Non-pigmented ciliary epithelial cell (primary cell): ENCODE data around the gene ZDHHC22.

Experiments
- DNase-seq: peaks from one replicate; pipeline ENCODE4 v3.0.0-alpha.2; 2010; ENCODE audit warnings: low read depth

The ZDHHC22 gene

GRCh38 chr14:77126461-77126990, 15.1 kb downstream of the ZDHHC22 start:
- no peak for DNase-seq

- no peak for DNase-seq
Measured at GRCh38 chr14:77125823-77126325, 15.7 kb downstream of the ZDHHC22 start.

DNA sequence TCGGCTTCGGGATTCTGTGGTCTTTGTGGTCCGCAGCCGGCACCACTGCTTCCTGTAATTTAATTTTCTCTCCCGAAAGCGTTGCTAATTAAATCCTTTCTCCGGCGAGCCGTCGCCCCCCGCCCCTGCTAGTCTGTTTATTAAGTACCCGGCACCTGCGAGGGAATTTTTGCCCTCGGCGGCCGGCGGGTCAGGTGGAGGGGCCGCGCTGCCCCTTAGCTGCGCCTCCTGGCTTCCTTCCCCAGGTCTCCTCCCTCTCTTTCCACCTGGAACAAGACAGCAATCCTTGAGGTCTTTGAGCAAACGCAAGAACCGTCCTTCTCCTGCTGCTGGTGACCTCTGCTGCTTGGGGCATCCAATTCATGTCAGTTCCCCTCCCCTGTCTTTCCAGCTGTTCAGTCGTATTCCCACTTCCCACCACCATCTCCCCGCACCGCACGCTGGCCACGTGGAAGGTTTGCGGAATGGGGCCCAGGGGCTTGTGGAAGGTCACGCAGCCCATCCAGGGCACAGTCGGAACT, 16.2 kb downstream of the ZDHHC22 start:
- DNase-seq: no peak

- no peak for DNase-seq
Measured at GRCh38 chr14:77124345-77125280, 17.0 kb downstream of the ZDHHC22 start.

DNA sequence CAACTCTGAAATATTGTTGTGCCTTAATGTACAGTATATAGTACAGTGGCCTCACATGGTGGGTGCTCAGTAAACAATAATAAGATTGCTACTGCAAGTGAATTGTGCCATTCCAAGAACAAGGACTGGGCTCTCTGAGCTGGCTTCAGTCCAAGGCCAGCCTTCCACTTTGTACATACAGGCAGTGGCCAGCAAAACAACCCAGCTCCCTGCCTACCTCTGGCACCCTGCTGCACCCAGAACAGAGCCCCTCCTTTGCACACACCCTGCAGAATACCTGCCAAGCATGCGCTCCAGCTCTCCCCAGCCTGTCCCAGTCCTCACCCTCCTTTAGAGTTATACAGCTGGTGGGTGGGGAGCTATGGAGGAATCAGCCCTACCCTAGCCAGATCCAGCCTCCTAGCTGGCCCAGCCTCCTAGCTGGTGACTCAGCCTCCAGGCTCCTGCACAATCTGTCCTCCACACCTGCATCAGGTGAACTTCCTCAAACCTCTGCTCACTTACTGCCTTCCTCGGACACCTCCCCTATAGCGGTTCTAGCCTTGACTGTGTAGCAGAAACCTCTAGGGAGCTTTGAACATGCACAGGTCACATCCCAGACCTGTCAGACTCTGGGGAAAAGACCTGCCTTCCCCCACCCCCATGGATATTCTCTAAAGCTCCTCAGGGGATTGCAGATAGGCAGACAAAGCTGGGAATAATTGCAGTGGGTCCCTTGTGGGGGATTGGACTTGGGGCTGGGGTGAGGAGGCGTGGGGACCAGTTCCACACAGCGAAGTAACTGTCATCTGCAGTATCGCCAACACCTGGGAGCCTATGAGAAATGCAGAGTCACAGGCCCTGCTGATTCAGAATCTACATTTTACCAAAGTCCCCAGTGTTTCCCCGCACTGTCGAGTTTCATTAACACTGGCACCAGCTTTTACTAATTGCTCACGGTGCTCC, 17.9 kb downstream of the ZDHHC22 start:
- no peak for DNase-seq

DNA sequence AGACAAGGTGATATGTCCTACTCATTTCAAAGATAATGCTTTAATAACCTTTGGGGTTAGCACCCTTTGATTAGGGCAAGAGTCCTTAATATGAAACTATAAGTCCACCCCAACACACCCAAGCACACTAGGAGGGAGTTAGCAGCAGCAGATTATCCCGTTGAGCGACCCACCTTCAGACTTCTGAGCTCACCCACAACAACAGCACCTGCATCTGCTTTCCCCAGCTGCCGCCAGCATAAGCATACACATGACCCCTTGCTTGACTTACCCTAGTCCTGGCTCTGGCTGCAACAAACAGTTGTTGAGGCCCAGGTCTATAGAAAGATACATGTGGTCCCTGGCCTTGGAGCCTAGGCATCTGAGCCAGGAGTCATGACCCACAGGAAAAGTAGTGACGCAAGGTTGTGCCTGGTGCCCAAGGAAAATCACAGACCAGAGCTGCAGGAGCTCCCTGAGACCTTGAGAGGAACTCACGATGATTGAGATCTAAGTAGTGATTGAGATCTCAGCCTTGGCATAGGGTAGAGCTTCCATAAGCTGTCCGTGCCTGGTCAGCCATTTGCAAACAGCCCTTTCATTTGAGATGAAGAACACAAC, 19.0 kb downstream of the ZDHHC22 start:
- no peak for DNase-seq

DNA sequence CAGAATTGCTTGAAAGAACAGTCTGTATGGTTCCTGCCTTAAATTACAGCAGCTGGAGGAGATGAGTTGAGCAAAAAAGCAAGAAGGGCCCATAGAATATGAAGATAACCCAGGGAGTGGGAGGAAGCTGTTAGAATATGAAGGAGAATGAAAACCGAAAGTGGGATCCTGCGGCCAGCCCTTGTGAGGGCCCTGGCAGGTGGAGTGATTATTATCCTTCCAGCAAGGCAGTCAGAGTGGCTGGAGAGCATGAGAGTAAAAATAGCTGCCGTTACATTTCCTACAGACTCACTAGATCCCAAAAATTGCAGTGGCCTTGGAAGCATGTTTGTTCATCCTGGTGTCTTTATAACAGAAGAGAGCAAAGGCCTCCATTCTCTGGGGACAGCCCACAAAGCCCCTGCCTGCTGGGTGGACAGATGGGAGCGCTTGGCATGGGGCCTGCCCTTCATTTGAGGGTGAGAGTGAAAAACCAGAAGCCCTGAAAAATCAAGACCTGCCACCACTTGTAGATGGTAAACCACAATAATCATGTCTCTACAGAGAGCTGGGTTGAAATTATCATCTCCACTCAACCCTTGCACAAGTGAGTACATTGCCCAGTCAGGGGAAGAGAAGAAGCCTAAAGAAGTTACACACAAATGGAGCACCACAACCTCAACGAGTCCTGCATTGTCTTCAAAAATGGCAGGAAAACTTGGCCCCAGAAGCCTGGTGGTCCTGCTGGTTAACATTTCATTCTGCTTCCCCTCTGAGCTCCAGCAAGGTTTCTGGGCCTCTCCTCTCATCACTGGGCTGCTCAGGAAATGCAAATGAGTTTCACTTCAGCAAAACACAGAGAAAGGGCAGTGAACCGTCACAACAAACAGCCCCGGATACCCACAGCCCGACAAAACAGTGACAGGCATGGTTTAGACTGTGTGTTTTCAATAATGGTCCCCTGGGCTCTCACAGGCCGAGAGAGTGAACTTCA, 20.5 kb downstream of the ZDHHC22 start:
- DNase-seq: no peak

DNA sequence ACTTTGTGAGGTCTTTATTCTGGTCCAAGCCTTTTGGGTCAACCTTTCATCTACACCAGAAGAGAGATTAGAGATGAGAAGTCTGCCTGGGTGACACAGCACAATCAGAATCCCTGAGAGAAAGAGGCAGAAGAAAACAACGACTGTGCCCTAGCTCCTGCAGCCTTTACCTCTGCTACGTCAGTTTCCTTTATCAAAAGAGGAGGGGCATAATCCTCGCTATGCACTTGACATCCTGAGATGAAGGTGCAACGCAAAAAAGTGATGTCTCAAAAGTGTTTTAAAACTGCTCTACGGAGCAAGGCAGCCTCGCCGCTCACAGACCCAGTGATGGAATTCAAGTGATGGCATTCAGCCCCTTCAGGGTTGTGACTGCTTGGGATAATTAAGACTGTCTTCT, 21.7 kb downstream of the ZDHHC22 start:
- no peak for DNase-seq

DNA sequence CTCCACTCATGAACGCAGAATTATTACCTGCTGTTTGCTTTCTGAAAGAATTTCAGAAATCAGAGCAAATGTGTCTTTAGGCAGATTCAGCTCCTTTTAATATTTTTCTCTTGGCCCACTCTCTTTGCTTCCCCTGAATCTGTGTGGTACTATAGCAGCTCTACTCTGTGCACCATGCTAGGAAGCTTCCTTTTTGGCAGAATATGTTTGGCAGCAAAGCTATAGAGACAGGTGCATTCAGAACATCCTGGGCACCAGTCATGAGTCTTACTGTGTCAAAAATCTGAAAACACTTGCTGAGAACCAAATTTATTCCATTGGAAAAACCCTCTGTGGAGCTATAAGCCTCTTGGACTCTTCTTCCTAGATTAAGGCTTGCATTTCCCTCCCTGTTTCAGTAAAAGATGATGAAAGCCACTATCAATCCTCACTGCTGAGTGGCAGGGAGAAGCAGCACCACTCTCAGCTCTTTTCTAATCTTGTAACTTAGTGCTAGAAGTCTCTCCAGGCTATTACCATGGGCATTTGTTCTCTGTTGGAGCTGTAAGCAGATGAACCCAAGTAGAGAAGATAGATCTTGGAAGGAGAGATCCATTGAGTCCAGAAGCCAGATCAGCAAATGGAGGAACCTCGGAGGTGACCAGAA, 25.3 kb downstream of the ZDHHC22 start:
- no peak for DNase-seq

- DNase-seq: no peak
Measured at GRCh38 chr14:77114609-77115008, 27.0 kb downstream of the ZDHHC22 start.

- no peak for DNase-seq
Measured at GRCh38 chr14:77113644-77114043, 27.9 kb downstream of the ZDHHC22 start.

GRCh38 chr14:77111021-77111420, 30.6 kb downstream of the ZDHHC22 start:
- DNase-seq: no peak

DNA sequence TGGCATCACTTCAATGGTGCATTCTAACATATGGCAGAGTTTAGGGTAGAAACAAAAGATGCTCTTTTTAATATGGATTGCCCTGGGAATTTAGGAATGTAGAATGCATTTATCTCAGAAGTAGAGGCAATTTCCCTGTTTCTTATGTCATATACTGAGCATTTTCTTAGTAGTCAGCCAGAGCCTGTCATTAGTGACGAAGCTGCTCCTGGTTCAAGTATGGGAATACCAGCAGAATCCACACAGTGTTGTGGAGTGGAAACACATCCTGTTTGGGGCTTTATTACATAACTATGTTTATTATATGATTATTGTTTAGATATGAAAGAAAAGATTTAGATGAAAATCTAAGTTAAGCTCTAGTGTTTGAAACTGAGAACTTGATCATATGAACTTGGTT, 31.3 kb downstream of the ZDHHC22 start:
- DNase-seq: no peak

DNA sequence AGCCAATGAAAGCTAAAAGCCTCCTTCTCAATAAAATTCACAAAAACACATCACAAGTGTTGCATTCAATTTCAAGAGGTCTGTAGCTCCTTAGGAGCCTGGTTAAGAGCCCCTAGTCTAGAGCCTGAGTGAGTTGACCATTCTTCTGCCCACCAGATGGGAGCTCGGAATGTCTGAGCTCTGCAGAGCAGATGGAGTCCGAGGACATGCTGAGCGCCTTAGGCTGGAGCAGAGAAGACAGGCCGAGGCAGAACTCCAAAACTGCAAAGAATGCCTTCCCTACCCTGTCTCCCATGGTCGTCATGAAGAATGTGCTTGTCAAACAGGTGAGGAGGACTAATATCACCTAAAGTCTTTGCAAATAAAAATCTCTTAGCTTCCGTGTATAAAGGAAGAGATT, 31.9 kb downstream of the ZDHHC22 start:
- no peak for DNase-seq

- DNase-seq: no peak
Measured at GRCh38 chr14:77108753-77109152, 32.8 kb downstream of the ZDHHC22 start.

- no peak for DNase-seq
Measured at GRCh38 chr14:77107228-77107627, 34.4 kb downstream of the ZDHHC22 start.

DNA sequence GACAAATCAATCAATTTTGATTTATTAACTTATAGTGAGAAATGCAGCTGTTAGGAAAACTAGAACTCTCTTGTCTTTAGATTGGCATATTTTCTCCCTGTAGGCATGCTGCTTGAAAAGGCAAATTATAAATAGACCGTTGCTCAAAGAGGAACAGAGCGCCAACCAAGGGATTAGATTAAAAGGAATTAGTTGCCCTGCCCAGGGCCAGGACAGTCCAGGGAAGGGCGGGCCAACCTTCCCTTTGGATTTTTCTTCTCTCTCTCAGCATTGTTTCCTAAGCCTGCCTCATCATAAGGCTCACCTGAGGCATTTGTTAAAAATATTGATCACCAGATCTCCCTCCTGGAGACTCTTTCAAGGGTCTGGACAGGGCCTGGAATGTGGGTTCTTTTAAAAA, 34.9 kb downstream of the ZDHHC22 start:
- no peak for DNase-seq

DNA sequence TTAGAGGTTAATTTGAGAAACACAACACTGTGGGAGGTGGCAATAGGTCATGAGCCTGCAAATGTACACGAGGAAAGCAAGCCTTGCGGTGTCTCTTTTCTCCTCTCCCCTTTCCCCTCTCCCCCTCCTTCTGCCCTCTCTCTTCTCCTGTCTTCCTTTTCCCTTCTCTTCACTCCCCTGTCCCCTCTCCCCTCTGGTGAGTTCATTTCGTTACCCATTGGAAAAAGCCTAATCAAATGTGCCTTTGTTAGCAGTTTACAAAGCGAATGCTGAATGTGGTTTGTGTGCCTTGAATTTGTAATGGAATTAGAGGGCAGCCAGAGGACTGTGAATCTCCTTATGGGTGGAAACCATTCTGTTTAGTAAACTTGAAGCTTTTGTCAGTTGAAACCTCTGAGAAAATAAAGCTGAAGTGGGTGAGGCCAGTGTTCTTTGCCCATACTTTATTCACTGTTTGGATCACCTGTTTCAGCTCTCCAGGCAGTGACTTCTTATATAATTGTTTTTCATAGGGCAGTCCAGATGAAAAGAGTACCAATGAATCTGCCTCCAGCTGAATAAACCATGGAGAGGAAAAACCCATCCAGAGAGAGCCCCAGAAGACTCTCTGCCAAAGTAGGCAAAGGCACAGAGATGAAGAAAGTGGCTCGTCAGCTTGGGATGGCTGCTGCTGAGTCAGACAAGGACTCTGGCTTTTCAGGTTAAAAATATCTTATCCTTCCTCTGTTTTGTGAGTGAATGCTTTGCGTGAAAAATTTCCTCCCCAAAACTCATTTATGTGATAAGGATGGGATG, 36.2 kb downstream of the ZDHHC22 start:
- no peak for DNase-seq

- no peak for DNase-seq
Measured at GRCh38 chr14:77104393-77104792, 37.2 kb downstream of the ZDHHC22 start.
